Hematopoietic multipotent progenitor cell treated with erythropoietin and hydrocortisone succinate and interleukin-3 and kit ligand, for 15 days (in vitro differentiated cells): Measurements from ENCODE around the gene HASPIN.
"Not testable (repeated sequence)": the region's sequence is repeated elsewhere in the genome, so short reads cannot be mapped to it uniquely, and the experiment has no call there.

ENCODE experiments used
- DNase-seq: peaks from one replicate; pipeline ENCODE4 v3.0.0-alpha.2; 2015; ENCODE audit warnings: low spot score

The HASPIN gene

GRCh38 chr17:3695723-3696411, 27.8 kb upstream of the HASPIN start, which contains the start of gene P2RX5:
Gene P2RX5 (minus strand): TSS chr17:3696155. CDS start chr17:3696005, 150 bp downstream.
- no peak for DNase-seq

GRCh38 chr17:3697103-3697476, 26.6 kb upstream of the HASPIN start:
- no peak for DNase-seq

GRCh38 chr17:3698139-3698538, 25.6 kb upstream of the HASPIN start:
- DNase-seq = no peak

- no peak for DNase-seq
These were observed 23.8 kb upstream of the HASPIN start for GRCh38 chr17:3699951-3700350.

- not testable (repeated sequence) for DNase-seq
These were observed 21.6 kb upstream of the HASPIN start for GRCh38 chr17:3702041-3702539.

- no peak for DNase-seq
These were observed 18.6 kb upstream of the HASPIN start for GRCh38 chr17:3704931-3705717.

- DNase-seq = not testable (repeated sequence)
These were observed 18.1 kb upstream of the HASPIN start for GRCh38 chr17:3705718-3705984.

GRCh38 chr17:3708366-3708765, 15.3 kb upstream of the HASPIN start:
- DNase-seq = no peak

- no peak for DNase-seq
These were observed 12.7 kb upstream of the HASPIN start for GRCh38 chr17:3710951-3711383.

GRCh38 chr17:3712811-3713463, 10.8 kb upstream of the HASPIN start:
- no peak for DNase-seq

- DNase-seq = no peak
These were observed 8.4 kb upstream of the HASPIN start for GRCh38 chr17:3715296-3715695.

- no peak for DNase-seq
These were observed 5.5 kb upstream of the HASPIN start for GRCh38 chr17:3718201-3718600.

GRCh38 chr17:3719265-3719664, 4.4 kb upstream of the HASPIN start:
- DNase-seq = no peak

- DNase-seq = no peak
These were observed 987 bp upstream of the HASPIN start for GRCh38 chr17:3722716-3723115.

- DNase-seq = no peak
These were observed 531 bp upstream of the HASPIN start for GRCh38 chr17:3723188-3723555.

- DNase-seq = no peak
These were observed 825 bp downstream of the HASPIN start for GRCh38 chr17:3724378-3725077.

GRCh38 chr17:3727041-3727440, 3.3 kb downstream of the HASPIN start:
- DNase-seq = no peak

- DNase-seq = not testable (repeated sequence)
These were observed 4.4 kb downstream of the HASPIN start for GRCh38 chr17:3728099-3728498.

- DNase-seq = no peak
These were observed 6.2 kb downstream of the HASPIN start for GRCh38 chr17:3729881-3730280.

- DNase-seq = no peak
These were observed 7.3 kb downstream of the HASPIN start for GRCh38 chr17:3730881-3731429.

- DNase-seq = no peak
These were observed 8.5 kb downstream of the HASPIN start for GRCh38 chr17:3732210-3732621.

GRCh38 chr17:3734911-3735276, 11.2 kb downstream of the HASPIN start:
- DNase-seq = not testable (repeated sequence)
